K562 (cell line): Measurements from ENCODE around the gene CAPRIN2. TPM values are rescaled to one million over a fixed set of nuclear protein-coding genes. Genes with fewer than 3 reads are reported as not detected.
A peak's percentile ranks its signal among the peaks of the same experiment; 100 is the strongest.

Experiments
- CBX5 ChIP-seq: IDR thresholded peaks from 2 replicates; pipeline ENCODE4 v1.6.1; 2014; ENCODE audit warnings: low read depth, borderline replicate concordance
- FOXK2 ChIP-seq, 2 experiments: fragments of 450-650 bp; IDR thresholded peaks in 1 of 2; conservative IDR thresholded peaks in 1 of 2; 2 replicates each; pipeline ENCODE4 v1.6.1; 2016; ENCODE audit warnings: low read depth in 2 of 2, mild to moderate bottlenecking in 1 of 2
- FOXM1 ChIP-seq, 2 experiments: fragments of 450-650 bp in 1 of 2; sonication (generic) in 1 of 2; formaldehyde crosslinking in 1 of 2; IDR thresholded peaks; 2 replicates each; pipeline versions ENCODE4 v1.6.1 to v1.9.0; 2017 to 2022; ENCODE audit warnings: low read depth in 2 of 2, mild to moderate bottlenecking in 2 of 2, missing genetic modification reagents in 1 of 2, moderate library complexity in 1 of 2
- HSF4 ChIP-seq: fragments of 250-450 bp; sonication (Bioruptor Pico); IDR thresholded peaks from 2 replicates; pipeline ENCODE4 v2.1.2; 2022; ENCODE audit warnings: mild to moderate bottlenecking, moderate library complexity, borderline replicate concordance
- MYC ChIP-seq, 2 experiments: fragments of 250-450 bp in 1 of 2; sonication (Bioruptor Pico) in 1 of 2; IDR thresholded peaks; 2 replicates each; pipeline versions ENCODE4 v1.5.1 to v1.6.1; 2012 to 2021; ENCODE audit warnings: low read depth in 2 of 2, borderline replicate concordance in 1 of 2, improper control_type of control experiment in 1 of 2, low read length in 1 of 2, mild to moderate bottlenecking in 1 of 2, moderate library complexity in 1 of 2
- NR1H2 ChIP-seq: sonication (generic); formaldehyde crosslinking; IDR thresholded peaks from 2 replicates; pipeline ENCODE4 v1.4.0; 2020; ENCODE audit warnings: mild to moderate bottlenecking, missing genetic modification reagents
- POLR2H ChIP-seq: IDR thresholded peaks from 2 replicates; pipeline ENCODE4 v1.6.1; 2016; ENCODE audit warnings: missing genetic modification characterization, low read depth, mild to moderate bottlenecking, control low read depth, missing compliant biosample characterization, moderate library complexity
- POLR3G ChIP-seq: IDR thresholded peaks from 2 replicates; pipeline ENCODE4 v1.6.1; 2011; ENCODE audit not compliant: insufficient read length, insufficient replicate concordance; ENCODE audit errors: extremely low read depth
- RFX7 ChIP-seq: fragments of 250-450 bp; sonication (Bioruptor Pico); IDR thresholded peaks from 2 replicates; pipeline ENCODE4 v1.5.1; 2021; ENCODE audit warnings: mild to moderate bottlenecking
- TOE1 ChIP-seq, 2 experiments: fragments of 450-650 bp in 1 of 2; sonication (generic) in 1 of 2; formaldehyde crosslinking in 1 of 2; IDR thresholded peaks; 2 replicates each; pipeline versions ENCODE4 v1.7.1 to v1.8.0; 2016 to 2022; ENCODE audit warnings: borderline replicate concordance in 2 of 2, mild to moderate bottlenecking in 2 of 2, antibody characterized with exemption in 1 of 2, inconsistent platforms in 1 of 2, low read depth in 1 of 2, missing genetic modification reagents in 1 of 2, moderate library complexity in 1 of 2
- ZNF124 ChIP-seq: sonication (generic); formaldehyde crosslinking; IDR thresholded peaks from 2 replicates; pipeline ENCODE4 v1.8.1; 2022; ENCODE audit warnings: missing genetic modification reagents
- ZNF347 ChIP-seq: fragments of 450-650 bp; formaldehyde crosslinking; IDR thresholded peaks from 2 replicates; pipeline ENCODE4 v1.4.0; 2020; ENCODE audit warnings: low read depth, mild to moderate bottlenecking, moderate library complexity
- ZNF584 ChIP-seq: fragments of 200-800 bp; sonication (Bioruptor generic); IDR thresholded peaks from 2 replicates; pipeline ENCODE4 v1.6.1; 2016; ENCODE audit warnings: low read depth, mild to moderate bottlenecking, missing genetic modification characterization, missing compliant biosample characterization
- polyA plus RNA-seq, 8 experiments: library from polyadenylated mRNA; depleted of rRNA in 4 of 8; stranded (reverse) in 5 of 8; unstranded in 3 of 8; fragments of >200 nt; fragmentation: Nextera tagmentation in 2 of 8; fragmentation: Illumina TruSeq in 1 of 8; extraction: Ambion mirVana in 2 of 8; extraction: Trizol in 1 of 8; gene quantifications; 2 replicates each; pipeline versions ENCODE4 v1.2.1 to v1.2.3, GENCODE V29; 2011 to 2014; ENCODE audit warnings: inconsistent platforms in 1 of 8, missing spikeins in 1 of 8
- total RNA-seq, 7 experiments: library from RNA; depleted of rRNA in 6 of 7; stranded (reverse); fragments of >200 nt in 6 of 7; fragmentation: Illumina TruSeq in 2 of 7; extraction: Trizol in 2 of 7; gene quantifications; 2 replicates each; pipeline versions ENCODE4 v1.2.1 to v1.2.3, GENCODE V29; 2011 to 2021; ENCODE audit warnings: low replicate concordance in 1 of 7
- TF ChIP-seq, protein P1 (sequence below): fragments of 450-650 bp; IDR thresholded peaks from 2 replicates; pipeline ENCODE4 v1.6.1; 2014; ENCODE audit warnings: low read depth, mild to moderate bottlenecking, moderate library complexity, borderline replicate concordance

CAPRIN2 gene
- total and polyA plus RNA-seq, 9 of the 15 experiments (the other 6 are each of a cell fraction or from before 2014, with no cell fraction given): 2.3 to 14.5 (median 8.9) TPM

DNA sequence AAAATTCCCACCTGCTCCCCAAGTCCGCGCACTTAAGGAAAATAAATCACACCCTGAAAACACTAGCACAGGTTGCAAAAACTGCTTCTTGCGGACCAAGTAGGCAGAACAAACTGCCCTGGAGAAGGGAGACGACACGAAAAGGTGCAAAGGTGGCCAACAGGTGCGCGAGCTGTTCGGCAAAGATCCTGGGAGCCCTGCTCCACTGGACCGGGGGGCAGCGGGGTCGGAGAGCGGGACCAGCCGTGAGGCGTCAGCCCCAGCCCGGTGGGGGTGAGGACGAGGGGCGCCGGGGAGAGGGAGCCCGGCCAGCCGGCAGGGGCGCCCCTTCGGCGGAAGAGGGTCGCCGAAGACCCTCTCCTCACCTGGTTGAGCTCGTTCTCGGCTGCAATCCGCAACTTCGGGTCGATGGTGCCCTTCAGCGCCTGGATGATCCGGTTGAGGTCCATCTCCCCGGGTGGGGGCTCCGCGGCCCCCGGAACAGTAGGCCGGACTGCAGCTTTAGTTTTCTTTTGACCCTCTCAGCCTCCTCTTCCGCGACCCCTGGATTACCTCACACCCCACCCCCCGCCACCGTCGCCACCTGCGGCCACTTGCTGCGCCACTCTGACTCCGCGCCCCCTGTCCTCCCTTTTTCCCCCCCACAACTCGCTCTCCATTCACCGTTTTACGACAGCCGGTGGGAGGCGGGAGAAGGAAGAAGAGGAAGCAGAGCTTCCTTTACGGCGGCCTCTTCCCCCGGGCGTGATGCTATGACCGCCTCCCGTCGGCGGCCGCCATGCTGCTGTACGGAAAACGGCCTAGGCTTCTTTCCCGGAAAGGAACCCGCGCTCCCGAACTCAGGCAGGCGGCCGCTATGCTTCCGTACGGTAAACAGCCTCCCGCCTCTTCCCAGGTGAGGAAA lies 59.3 kb downstream of the CAPRIN2 start, which contains the start of gene IPO8 (continued):
- TF ChIP-seq POLR3G (no peak), RFX7 (no peak), CBX5 (no peak), FOXK2 (conservative IDR thresholded peaks at IDR 0.05 in 1 of 2, IDR thresholded peaks at IDR 0.05 in 1 of 2; ENCODE audit: low read depth in 2 of 2) (peak; percentile 68 to 74), MYC (IDR thresholded peaks at IDR 0.05; ENCODE audit: low read depth, low read length) (peak; percentile 54), MYC (CRISPR knock-in tag; IDR thresholded peaks at IDR 0.05; ENCODE audit: borderline replicate concordance, low read depth) (no peak), ZNF347 (CRISPR knock-in tag) (no peak), ZNF124 (CRISPR knock-in tag) (no peak), ZNF584 (CRISPR knock-in tag) (no peak), NR1H2 (CRISPR knock-in tag) (no peak), POLR2H (tag) (no peak), FOXM1 (IDR thresholded peaks at IDR 0.05; ENCODE audit: low read depth) (no peak), FOXM1 (CRISPR knock-in tag; IDR thresholded peaks at IDR 0.05; ENCODE audit: low read depth) (no peak), TOE1 (IDR thresholded peaks at IDR 0.05; ENCODE audit: borderline replicate concordance) (0 out of 2 replicates have a peak, but pooled peaks have one; percentile 19), TOE1 (CRISPR knock-in tag; IDR thresholded peaks at IDR 0.05; ENCODE audit: borderline replicate concordance, low read depth) (no peak), HSF4 (no peak)
- TF ChIP-seq, protein P1, sequence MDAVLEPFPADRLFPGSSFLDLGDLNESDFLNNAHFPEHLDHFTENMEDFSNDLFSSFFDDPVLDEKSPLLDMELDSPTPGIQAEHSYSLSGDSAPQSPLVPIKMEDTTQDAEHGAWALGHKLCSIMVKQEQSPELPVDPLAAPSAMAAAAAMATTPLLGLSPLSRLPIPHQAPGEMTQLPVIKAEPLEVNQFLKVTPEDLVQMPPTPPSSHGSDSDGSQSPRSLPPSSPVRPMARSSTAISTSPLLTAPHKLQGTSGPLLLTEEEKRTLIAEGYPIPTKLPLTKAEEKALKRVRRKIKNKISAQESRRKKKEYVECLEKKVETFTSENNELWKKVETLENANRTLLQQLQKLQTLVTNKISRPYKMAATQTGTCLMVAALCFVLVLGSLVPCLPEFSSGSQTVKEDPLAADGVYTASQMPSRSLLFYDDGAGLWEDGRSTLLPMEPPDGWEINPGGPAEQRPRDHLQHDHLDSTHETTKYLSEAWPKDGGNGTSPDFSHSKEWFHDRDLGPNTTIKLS: peak; percentile 68; the same call in 1 of the 2 replicates
